Measurements from ENCODE around the gene GNPTG. TPM values are rescaled to one million over a fixed set of nuclear protein-coding genes. Genes with fewer than 3 reads are reported as not detected.
"Not testable (repeated sequence)": the region's sequence is repeated elsewhere in the genome, so short reads cannot be mapped to it uniquely, and the experiment has no call there.

GNPTG gene
- total RNA-seq, 1 donor from 2014 or later: 49.7 TPM

- Mint-ChIP-seq H3K4me3 (ENCODE audit: low read depth) (no peak overlapping the region), H3K27ac (no peak overlapping the region)
Observed at GRCh38 chr16:1325261-1325660, 26.5 kb upstream of the GNPTG start.

GRCh38 chr16:1325673-1326371, 25.9 kb upstream of the GNPTG start:
- Mint-ChIP-seq H3K27me3 (no peaks in the 10 kb centered on the region), H3K4me3 (ENCODE audit: low read depth) (no peak overlapping the region), H3K27ac (no peak overlapping the region), H3K4me1 (ENCODE audit: low read depth) (no peaks in the 10 kb centered on the region), H3K9me3 (ENCODE audit: low read depth) (no peaks in the 10 kb centered on the region), H3K36me3 (ENCODE audit: insufficient read depth) (peaks cover 7% of the 10 kb centered on the region)
- TF ChIP-seq CTCF (IDR thresholded peaks at IDR 0.05; ENCODE audit: unreplicated experiment): no peak
- DNase-seq (ENCODE audit: low spot score, unreplicated experiment): no peak

More at GRCh38 chr16:1325261-1325660, 26.5 kb upstream of the GNPTG start:
- no peak for DNase-seq (ENCODE audit: low spot score, unreplicated experiment)
- H3K4me1 Mint-ChIP-seq (ENCODE audit: low read depth): no peaks in the 10 kb centered on the region
- H3K36me3 Mint-ChIP-seq (ENCODE audit: insufficient read depth): peaks cover 7% of the 10 kb centered on the region
- TF ChIP-seq CTCF (IDR thresholded peaks at IDR 0.05; ENCODE audit: unreplicated experiment): no peak
- no peaks in the 10 kb centered on the region for H3K27me3 Mint-ChIP-seq
- no peaks in the 10 kb centered on the region for H3K9me3 Mint-ChIP-seq (ENCODE audit: low read depth)

- Mint-ChIP-seq H3K4me1 (ENCODE audit: low read depth) (peaks cover 2% of the 10 kb centered on the region), H3K36me3 (ENCODE audit: insufficient read depth) (peaks cover 7% of the 10 kb centered on the region), H3K27me3 (no peaks in the 10 kb centered on the region), H3K4me3 (ENCODE audit: low read depth) (no peak overlapping the region), H3K9me3 (ENCODE audit: low read depth) (no peaks in the 10 kb centered on the region), H3K27ac (no peak overlapping the region)
- no peak for TF ChIP-seq CTCF (IDR thresholded peaks at IDR 0.05; ENCODE audit: unreplicated experiment)
- no peak for DNase-seq (ENCODE audit: low spot score, unreplicated experiment)
Observed at GRCh38 chr16:1326391-1326790, 25.3 kb upstream of the GNPTG start.

GRCh38 chr16:1326946-1327618, 24.6 kb upstream of the GNPTG start:
- Mint-ChIP-seq H3K4me3 (ENCODE audit: low read depth) (no peak overlapping the region), H3K4me1 (ENCODE audit: low read depth) (peaks cover 6% of the 10 kb centered on the region), H3K9me3 (ENCODE audit: low read depth) (no peaks in the 10 kb centered on the region), H3K36me3 (ENCODE audit: insufficient read depth) (peaks cover 7% of the 10 kb centered on the region), H3K27me3 (no peaks in the 10 kb centered on the region), H3K27ac (no peak overlapping the region)
- TF ChIP-seq CTCF (IDR thresholded peaks at IDR 0.05; ENCODE audit: unreplicated experiment): no peak
- no peak for DNase-seq (ENCODE audit: low spot score, unreplicated experiment)

GRCh38 chr16:1327619-1327947, 24.1 kb upstream of the GNPTG start:
- no peaks in the 10 kb centered on the region for H3K9me3 Mint-ChIP-seq (ENCODE audit: low read depth)
- H3K36me3 Mint-ChIP-seq (ENCODE audit: insufficient read depth): peaks cover 7% of the 10 kb centered on the region
- no peak for TF ChIP-seq CTCF (IDR thresholded peaks at IDR 0.05; ENCODE audit: unreplicated experiment)
- no peak overlapping the region for H3K4me3 Mint-ChIP-seq (ENCODE audit: low read depth)
- H3K27me3 Mint-ChIP-seq: peaks cover 3% of the 10 kb centered on the region
- DNase-seq (ENCODE audit: low spot score, unreplicated experiment): no peak
- no peak overlapping the region for H3K27ac Mint-ChIP-seq
- H3K4me1 Mint-ChIP-seq (ENCODE audit: low read depth): peaks cover 8% of the 10 kb centered on the region

GRCh38 chr16:1328136-1328535, 23.6 kb upstream of the GNPTG start:
- H3K4me3 Mint-ChIP-seq (ENCODE audit: low read depth); H3K27ac Mint-ChIP-seq; DNase-seq (ENCODE audit: low spot score, unreplicated experiment); H3K9me3 Mint-ChIP-seq (ENCODE audit: low read depth); H3K36me3 Mint-ChIP-seq (ENCODE audit: insufficient read depth); H3K27me3 Mint-ChIP-seq: not testable (repeated sequence)
- peaks cover 10% of the 10 kb centered on the region for H3K4me1 Mint-ChIP-seq (ENCODE audit: low read depth)

GRCh38 chr16:1328961-1329360, 22.8 kb upstream of the GNPTG start:
- not testable (repeated sequence) for H3K27me3 Mint-ChIP-seq; H3K27ac Mint-ChIP-seq; DNase-seq (ENCODE audit: low spot score, unreplicated experiment); H3K4me3 Mint-ChIP-seq (ENCODE audit: low read depth); H3K9me3 Mint-ChIP-seq (ENCODE audit: low read depth); H3K36me3 Mint-ChIP-seq (ENCODE audit: insufficient read depth)
- H3K4me1 Mint-ChIP-seq (ENCODE audit: low read depth): peaks cover 10% of the 10 kb centered on the region
